Tibial nerve (tissue), 4 donors: ENCODE data around the gene SSTR3. TPM values are rescaled to one million over a fixed set of nuclear protein-coding genes. Genes with fewer than 3 reads are reported as not detected.

ENCODE experiments used
- DNase-seq, 2 donors: peaks; one replicate each; pipeline ENCODE4 v3.0.0-alpha.2; 2019; ENCODE audit warnings: low spot score in 2 of 2
- H3K27ac ChIP-seq, 4 donors: fragments of 200-600 bp; sonication (generic) in 3 of 4; one replicate each; pipeline ENCODE4 v1.5.1; 2017 to 2019; ENCODE audit warnings: mild to moderate bottlenecking in 1 of 4
- H3K27me3 ChIP-seq, 2 donors: fragments of 200-600 bp; sonication (generic) in 1 of 2; one replicate each; pipeline versions ENCODE4 v1.5.1 to v1.6.0; 2017 to 2019
- H3K36me3 ChIP-seq, 3 donors: fragments of 200-600 bp; sonication (generic); one replicate each; pipeline ENCODE4 v1.5.1; 2018 to 2019
- H3K4me1 ChIP-seq, 4 donors: fragments of 200-600 bp; sonication (generic) in 3 of 4; one replicate each; pipeline ENCODE4 v1.5.1; 2017 to 2019
- H3K4me3 ChIP-seq, 4 donors: fragments of 200-600 bp; sonication (generic) in 3 of 4; one replicate each; pipeline ENCODE4 v1.5.1; 2017 to 2019; ENCODE audit warnings: mild to moderate bottlenecking in 1 of 4, moderate library complexity in 1 of 4
- H3K9me3 ChIP-seq, 4 donors: fragments of 200-600 bp; sonication (generic) in 3 of 4; one replicate each; pipeline ENCODE4 v1.5.1; 2017 to 2019
- CTCF ChIP-seq, 5 experiments: fragments of 200-600 bp in 3 of 5; fragments of 450-650 bp in 2 of 5; sonication (generic) in 3 of 5; IDR thresholded peaks; one replicate each; pipeline ENCODE4 v1.5.1; 2016 to 2019; ENCODE audit warnings: antibody characterized with exemption in 5 of 5, mild to moderate bottlenecking in 3 of 5, moderate library complexity in 2 of 5
- EP300 ChIP-seq, 2 donors: sonication (generic); formaldehyde crosslinking; IDR thresholded peaks; one replicate each; pipeline ENCODE4 v1.6.1; 2017; ENCODE audit warnings: antibody characterized with exemption in 2 of 2, mild to moderate bottlenecking in 1 of 2
- POLR2A ChIP-seq, 2 donors: fragments of 450-650 bp; IDR thresholded peaks; one replicate each; pipeline ENCODE4 v1.6.1; 2017; ENCODE audit warnings: antibody characterized with exemption in 2 of 2, mild to moderate bottlenecking in 2 of 2, moderate library complexity in 2 of 2
- WGBS, 2 donors: methylation state at CpG; one replicate each; pipeline ENCODE4 v1.1.5; 2018; 5-methylcytosine and 5-hydroxymethylcytosine counted together
- total RNA-seq, 4 donors: library from RNA; depleted of rRNA; stranded (reverse); fragments of >200 nt; gene quantifications; one replicate each; pipeline ENCODE4 v1.1.0, GENCODE V29; 2016

Gene SSTR3
- total RNA-seq, 4 donors from 2014 or later: not detected

GRCh38 chr22:37211866-37212173 lies 457 bp downstream of the SSTR3 start:
- Histone ChIP-seq H3K9me3 (no peaks in the 10 kb centered on the region), H3K4me3 (no peak overlapping the region), H3K27ac (no peak overlapping the region), H3K4me1 (peaks cover 0 to 5% (median 0%) of the 10 kb centered on the region in 4 donors), H3K36me3 (no peaks in the 10 kb centered on the region), H3K27me3 (peaks cover 0 to 24% of the 10 kb centered on the region in 2 donors)
- no peak for TF ChIP-seq CTCF (IDR thresholded peaks at IDR 0.05)
- no peak for TF ChIP-seq POLR2A (IDR thresholded peaks at IDR 0.05)
- TF ChIP-seq EP300 (IDR thresholded peaks at IDR 0.05): no peak
- 61 to 75% methylated on average over 6 of the region's 6 CpGs for WGBS, 2 donors
- DNase-seq: no peak

- Histone ChIP-seq H3K4me1 (peaks cover 0 to 5% (median 0%) of the 10 kb centered on the region in 4 donors), H3K4me3 (no peak overlapping the region), H3K27me3 (peaks cover 0 to 20% of the 10 kb centered on the region in 2 donors), H3K9me3 (no peaks in the 10 kb centered on the region), H3K36me3 (no peaks in the 10 kb centered on the region), H3K27ac (no peak overlapping the region)
- WGBS, 2 donors: 79 to 88% methylated on average over 15 to 20 of the region's 24 CpGs
- TF ChIP-seq EP300 (IDR thresholded peaks at IDR 0.05) (no peak), CTCF (IDR thresholded peaks at IDR 0.05) (no peak), POLR2A (IDR thresholded peaks at IDR 0.05) (no peak)
- no peak for DNase-seq
Observed at GRCh38 chr22:37211075-37211865, 1.0 kb downstream of the SSTR3 start.

- no peak overlapping the region for H3K4me3 ChIP-seq
- DNase-seq: no peak
- H3K27ac ChIP-seq: no peak overlapping the region
- H3K36me3 ChIP-seq: no peaks in the 10 kb centered on the region
- no peaks in the 10 kb centered on the region for H3K9me3 ChIP-seq
- TF ChIP-seq CTCF (IDR thresholded peaks at IDR 0.05) (no peak), EP300 (IDR thresholded peaks at IDR 0.05) (no peak)
- 74 to 84% methylated on average over 15 of the region's 15 CpGs for WGBS, 2 donors
- H3K4me1 ChIP-seq: peaks cover 0 to 5% (median 0%) of the 10 kb centered on the region in 4 donors
- H3K27me3 ChIP-seq: peaks cover 0 to 20% of the 10 kb centered on the region in 2 donors
Observed at GRCh38 chr22:37210041-37210803, 2.1 kb downstream of the SSTR3 start.

GRCh38 chr22:37209140-37209845 lies 3.0 kb downstream of the SSTR3 start:
- Histone ChIP-seq H3K27ac (no peak overlapping the region), H3K9me3 (no peaks in the 10 kb centered on the region), H3K27me3 (peaks cover 0 to 20% of the 10 kb centered on the region in 2 donors), H3K4me3 (no peak overlapping the region), H3K4me1 (peaks cover 0 to 5% (median 0%) of the 10 kb centered on the region in 4 donors), H3K36me3 (no peaks in the 10 kb centered on the region)
- WGBS, 2 donors: 77 to 80% methylated on average over 9 of the region's 9 CpGs
- TF ChIP-seq EP300 (IDR thresholded peaks at IDR 0.05): no peak
- TF ChIP-seq CTCF (IDR thresholded peaks at IDR 0.05): no peak
- TF ChIP-seq POLR2A (IDR thresholded peaks at IDR 0.05): no peak
- DNase-seq: no peak
